Fibroblast of skin of right quadriceps (primary cell): ENCODE results near the gene ADTRP.

Experiments
- DNase-seq: peaks from one replicate; pipeline ENCODE4 v3.0.0-alpha.2; 2013

The ADTRP gene, protein sequence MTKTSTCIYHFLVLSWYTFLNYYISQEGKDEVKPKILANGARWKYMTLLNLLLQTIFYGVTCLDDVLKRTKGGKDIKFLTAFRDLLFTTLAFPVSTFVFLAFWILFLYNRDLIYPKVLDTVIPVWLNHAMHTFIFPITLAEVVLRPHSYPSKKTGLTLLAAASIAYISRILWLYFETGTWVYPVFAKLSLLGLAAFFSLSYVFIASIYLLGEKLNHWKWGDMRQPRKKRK

DNA sequence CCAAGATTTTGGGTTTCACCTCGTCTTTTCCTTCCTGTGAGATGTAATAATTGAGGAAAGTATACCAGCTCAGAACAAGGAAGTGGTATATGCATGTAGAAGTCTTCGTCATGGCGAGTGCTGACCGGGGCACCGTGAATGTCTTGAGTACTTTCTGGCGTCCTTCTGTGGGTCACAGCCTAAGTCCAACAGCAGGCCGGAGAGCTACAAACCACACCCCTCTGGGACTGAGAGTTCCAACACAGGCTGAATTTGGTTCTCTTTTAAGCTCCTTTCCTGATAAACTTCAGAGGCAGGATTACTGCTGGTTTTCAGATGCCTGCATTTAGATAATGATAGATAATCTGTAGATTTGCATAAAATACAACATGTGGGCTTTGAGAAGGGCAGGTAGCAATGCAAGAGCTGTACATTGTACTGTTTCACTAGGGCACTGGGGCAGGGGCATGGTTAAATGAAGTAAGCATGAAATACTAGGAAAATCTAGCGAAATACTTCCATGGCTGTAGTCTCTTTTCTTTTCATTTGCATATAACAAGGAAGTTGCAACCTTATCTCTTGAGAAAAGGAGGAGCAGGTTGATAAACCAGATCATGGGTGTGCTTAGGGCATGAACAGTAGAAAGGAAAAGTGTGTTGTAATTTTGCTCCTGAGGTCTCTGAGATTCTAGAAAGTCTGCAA is at the start of gene ADTRP:
ADTRP (minus strand) TSS at position 156 of the 681 bp plus-strand sequence; CDS start at position 112, 44 bp downstream.
- DNase-seq = no peak

DNA sequence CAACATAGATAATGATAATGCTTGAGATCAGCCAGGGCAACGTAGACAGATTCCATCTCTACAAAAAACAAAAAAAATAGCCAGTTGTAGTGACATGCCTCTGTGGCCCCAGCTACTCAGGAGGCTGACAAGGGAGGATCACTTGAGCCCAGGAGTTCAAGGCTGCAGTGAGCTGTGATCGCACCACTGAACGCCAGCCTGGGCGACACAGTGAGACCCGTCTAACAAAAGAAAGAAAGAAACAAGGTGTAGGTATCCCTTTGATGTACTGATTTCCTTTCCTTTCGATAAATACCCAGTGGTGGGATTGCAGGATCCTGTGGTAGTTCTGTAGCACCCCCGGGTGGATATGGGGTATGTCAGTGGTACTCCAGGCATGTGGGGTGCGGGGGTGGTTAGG is 48.2 kb upstream of the ADTRP start:
- DNase-seq = no peak

DNA sequence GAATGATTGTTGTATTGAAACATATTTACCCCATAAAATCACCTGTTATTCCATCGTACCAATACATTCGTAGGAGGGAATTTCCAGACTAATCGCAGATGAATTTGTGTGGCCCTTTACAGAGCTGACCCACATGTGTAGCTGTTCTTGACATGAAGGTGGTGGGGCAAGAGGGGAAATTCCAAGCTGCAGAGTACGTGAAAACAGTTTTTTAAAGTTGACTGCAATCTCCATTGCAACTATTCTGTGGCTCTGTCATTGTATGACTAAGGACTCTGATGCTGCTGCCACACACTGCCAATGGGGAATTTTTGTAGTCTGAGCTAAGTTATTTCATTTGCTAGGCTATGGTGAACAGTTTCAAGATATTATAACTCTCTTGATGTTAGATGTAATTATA is 46.4 kb upstream of the ADTRP start:
- DNase-seq = peak; percentile 29

DNA sequence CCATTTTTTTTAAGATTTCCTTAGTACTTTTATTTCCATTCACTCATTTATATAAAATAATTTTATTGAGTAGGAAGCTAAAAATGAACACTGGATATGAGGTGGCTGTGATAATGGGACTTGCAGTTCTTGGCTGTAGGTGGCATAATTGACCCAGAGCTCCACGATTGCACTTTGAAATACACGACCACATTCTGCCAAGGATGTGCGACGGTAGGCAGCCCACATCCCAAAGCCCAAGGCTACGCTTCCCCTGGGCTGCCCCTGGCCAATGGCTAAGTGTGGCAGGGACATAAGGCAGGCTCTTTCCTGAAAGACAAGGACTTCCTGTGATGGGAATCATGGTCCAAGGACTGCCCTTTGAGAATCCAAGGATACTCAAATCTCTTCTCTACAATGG is 43.7 kb upstream of the ADTRP start:
- no peak for DNase-seq

DNA sequence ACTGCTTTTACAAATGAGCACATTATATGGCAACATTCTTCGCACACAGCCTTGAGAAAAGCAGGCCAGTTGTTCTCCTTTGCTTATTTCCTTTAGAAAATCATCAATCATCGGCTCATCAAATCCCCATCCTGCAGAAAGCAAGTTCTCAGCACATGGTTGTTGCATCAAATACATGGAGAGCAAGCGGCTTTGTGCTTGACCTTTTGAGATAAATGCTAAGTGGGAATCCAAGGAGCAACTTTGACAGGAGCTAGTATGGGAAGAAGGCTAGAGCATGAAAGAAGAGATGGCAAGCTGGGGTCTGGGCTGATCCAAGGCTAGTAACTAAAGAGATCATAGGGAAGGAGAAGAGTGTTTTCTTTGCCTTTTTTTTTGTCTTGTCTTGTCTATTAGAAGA is 43.2 kb upstream of the ADTRP start:
- no peak for DNase-seq

DNA sequence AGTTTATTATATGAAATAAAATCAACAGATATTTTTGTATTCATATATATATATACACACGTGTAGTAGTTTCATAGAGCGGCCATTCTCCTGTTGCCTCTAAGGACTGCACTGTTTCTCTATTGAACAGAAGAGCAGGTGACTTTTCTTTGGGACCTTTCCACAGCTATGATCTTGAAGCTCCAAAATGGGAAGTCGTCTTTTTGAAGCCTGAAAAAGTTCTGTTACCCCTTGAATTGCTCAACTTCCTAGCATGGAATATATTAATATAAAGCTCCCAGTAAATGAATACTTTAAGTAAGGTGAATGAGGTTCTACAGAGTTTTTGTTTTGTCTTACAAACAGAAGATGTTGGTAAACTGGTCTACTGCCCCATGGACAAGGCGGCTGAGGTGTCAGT is 42.2 kb upstream of the ADTRP start:
- no peak for DNase-seq

DNA sequence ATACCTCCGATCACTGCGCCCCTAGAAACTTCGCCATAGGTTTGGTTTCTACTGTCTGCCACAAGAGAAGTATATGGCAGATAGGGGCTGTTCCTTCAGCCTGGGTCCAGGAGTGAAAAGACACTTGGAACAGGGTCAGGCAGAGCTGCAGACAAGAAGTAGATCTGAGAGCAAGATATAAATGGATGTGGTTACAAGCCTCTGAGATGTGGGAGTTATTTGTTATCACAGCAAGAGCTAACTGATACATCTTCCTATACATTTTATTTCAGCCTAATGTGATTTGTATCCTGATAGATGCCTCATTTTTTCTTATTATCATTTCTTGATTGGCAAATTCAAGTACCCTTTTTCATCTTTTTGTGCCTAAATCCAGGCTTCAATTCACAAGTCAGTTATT is 40.9 kb upstream of the ADTRP start:
- no peak for DNase-seq

DNA sequence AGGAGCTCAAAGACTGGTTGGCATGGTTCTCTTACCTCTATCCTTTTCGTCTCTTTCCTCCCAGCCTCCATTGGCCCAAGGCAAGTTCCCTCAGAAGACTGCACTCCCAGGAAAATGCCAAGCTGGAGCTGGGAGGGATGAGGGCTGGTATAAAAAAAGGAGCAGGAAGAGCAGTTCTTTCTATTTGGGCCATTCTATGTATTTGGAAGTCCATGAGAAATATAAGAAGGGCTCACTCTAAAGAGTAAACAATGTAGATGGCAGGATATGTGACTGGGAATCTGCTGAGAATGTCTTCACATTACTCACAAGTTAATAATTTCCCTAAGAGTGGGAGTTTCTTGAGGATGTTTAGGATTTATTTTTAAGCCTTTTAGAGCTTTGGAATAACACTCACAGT is 36.6 kb upstream of the ADTRP start:
- DNase-seq = peak; percentile 68

DNA sequence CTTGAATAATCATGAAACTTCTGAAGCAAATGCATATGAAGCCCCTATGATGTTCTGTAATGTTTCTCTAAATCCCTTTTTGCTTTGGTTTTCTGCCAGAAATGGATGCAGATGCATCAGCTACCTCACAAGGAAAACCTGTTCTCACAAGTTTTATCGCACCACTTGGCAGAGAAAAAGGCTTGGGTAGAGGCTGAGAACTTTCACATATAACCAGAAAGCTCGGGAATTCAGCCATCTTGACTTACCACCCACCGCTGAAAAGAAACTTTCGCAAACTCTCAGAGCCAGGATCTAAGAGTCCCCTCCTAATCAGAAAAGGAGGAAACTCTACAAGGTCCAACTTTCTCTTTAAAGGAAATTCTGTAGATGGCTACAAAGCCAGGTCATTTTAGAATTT is 36.2 kb upstream of the ADTRP start:
- no peak for DNase-seq

DNA sequence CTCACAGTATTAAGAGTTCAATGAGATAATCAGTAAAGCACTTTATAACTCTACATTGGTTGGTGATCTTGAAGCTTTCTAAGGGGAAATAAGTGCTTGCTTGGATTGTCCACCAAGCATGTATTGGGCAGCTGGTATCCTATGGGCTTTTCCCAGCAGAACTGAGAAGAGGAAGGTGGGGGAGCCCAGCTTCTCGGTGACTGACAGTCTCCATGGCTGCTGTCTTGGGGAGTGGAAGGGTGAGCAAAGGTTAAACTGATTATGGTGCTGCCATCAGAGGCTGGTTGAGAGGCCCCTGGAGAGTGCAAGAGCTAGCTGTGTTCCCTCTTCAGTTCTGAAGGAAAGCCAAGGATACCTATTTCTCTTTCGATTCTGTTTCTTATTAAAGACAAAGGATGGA is 35.5 kb upstream of the ADTRP start:
- DNase-seq = no peak

DNA sequence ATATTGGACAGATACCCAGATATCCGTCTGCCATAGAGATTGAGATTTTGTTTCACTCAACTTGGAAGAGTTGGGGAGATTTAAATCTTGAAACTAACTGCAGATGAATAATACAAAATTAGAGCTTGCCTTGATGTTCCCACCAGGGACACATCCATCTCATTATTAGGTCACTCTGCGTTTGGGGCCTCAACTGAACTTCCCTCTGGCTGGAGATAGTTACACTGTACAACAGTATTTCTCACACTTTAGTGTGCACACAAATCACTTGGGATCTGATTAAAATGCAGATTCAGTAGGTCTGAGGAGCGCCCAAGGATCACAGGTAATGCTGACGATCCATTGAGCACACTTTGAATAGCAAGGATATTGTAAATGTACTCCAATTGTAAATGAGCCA is 35.0 kb upstream of the ADTRP start:
- DNase-seq = no peak

DNA sequence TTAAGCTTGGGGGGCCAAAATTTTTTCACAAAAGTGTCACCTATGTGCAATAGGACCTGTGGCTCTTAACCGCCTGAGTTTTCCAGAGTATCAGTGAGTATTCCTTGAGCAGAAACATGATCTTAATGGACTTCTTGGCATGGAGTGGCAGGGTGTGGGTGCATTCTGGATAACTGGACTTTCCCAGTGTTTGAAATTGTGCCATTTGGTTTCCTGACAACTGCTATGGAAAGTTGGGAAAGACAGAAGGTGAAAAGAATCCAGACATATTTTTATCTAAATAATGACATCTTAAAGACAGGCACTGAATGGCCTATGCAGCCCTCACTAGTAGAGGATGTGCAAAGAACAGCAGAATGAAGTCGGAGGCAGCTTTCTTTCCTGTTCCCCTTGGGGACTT is 34.3 kb upstream of the ADTRP start:
- DNase-seq = no peak

DNA sequence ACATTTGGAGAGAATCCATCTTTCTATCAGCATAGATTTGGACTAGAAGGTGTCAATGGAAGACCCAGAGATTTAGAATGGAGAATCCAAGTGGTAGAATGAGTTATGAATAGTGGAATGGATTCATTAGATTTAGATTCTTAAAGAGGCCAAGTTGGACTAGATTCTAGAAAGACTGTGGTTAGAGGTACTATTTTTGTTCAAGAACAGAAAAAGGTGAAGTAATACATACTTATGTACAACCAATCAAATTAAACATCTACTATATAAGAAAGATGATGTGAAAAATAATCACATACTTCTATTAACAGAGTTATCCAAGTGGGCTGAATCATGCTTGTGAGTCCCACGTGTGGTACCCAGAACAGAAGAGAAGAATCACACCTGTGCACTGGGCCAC is 33.8 kb upstream of the ADTRP start:
- no peak for DNase-seq

DNA sequence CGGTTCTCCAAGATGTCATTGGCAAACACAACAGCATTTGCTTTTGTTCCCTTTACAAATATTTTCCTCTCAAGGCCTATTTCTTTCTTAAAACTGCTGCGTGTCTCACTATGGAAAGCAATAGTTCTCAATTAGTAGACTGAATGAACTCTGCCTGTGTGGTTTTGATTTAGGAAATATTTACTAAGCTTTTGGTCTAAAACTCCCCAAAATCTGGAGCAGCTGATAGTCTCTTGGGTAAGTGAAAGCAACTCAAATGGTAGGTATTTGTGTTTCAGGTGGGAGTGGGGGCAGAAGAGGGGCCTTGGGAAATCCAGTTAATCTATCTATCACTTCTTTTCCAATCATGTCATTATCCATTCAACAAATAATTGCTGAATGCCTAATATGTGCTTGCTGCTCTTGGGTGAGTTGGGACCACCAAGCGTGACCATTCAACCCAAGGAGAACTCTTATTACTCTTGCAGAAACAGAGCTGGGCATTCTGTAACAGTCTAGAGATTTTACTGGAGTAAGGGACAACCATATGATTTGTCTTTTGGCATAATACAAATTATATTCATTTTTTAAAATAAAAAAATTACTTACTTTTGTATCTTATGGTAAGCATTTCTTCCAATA is 33.2 kb upstream of the ADTRP start:
- DNase-seq = no peak

DNA sequence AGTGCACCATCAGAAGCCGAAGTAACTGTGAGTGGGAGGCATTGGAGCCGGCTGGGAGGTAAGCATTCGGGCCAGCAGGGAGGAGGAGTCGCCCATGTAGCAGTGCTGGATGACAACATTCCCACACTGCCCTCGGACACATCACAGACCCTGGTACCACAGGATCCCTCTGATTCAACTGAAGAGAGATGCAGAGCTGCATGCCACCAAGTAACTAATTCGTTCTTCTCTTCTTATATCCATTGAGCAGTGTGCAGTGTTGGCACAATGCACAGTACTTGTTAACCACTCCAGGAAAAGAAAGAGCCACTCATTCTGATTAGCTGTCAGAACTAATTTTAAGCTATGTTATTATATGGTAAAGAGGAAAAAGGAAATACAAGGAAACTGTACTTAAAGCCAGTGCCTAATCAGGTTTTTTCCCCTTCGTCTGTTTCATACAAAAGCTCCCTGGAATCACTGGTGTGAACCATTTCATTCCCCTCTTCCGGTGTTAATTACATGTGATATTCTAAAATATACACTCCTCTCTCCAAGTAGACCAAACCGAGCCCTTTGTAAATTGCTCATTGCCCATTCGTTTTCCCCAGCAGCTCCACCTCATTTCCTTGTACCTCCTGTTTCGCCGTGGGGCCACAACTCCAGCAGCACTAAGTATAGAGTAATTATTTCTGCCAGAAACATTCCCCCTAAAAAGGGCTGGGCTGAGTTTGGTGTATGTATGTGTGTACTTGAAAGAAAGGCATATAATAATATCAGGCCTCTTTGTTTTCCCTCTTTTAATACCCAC is 32.4 kb upstream of the ADTRP start:
- DNase-seq = no peak

DNA sequence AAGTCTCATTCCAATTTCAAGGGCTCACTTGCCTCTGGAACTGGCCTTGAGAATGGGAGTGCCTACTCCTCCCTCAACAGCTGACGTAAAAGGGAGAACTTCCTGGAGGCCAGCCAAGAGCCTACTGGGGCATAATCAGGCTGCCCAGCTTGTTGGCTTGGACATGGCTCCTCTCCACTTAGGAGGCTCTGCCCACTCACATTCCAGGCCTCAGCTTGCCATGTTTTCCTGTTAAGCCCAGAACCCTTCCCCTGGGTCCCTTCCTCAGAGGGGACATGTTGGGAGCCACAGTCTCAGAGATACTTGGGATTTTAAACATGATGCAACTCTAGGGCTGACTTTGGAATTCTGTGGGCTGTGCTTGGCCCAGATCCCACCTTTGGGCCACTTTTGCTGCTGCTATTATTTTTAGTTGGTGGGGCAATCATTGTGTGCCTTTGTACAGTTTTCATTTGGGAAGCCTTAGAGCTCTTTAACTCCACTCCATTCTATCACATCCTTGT is 31.5 kb upstream of the ADTRP start:
- DNase-seq = peak; percentile 74

DNA sequence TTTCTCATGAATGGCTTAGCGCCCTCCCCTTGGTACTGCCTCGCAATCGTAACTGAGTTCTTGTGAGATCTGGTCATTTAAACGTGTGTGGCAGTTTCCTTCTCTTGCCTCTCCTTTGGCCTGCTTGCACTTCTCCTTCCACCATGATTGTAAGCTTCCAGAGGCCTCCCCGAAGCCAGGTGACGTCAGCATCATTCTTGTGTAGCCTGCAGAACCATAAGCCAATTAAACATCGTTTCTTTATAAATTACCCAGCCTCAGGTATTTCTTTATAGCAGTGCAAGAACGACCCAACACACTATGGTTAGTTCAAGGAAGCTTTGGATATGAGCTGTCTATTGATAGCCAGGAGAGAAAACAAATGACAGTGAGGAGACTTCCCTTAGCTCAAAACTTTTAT is 29.5 kb upstream of the ADTRP start:
- no peak for DNase-seq

DNA sequence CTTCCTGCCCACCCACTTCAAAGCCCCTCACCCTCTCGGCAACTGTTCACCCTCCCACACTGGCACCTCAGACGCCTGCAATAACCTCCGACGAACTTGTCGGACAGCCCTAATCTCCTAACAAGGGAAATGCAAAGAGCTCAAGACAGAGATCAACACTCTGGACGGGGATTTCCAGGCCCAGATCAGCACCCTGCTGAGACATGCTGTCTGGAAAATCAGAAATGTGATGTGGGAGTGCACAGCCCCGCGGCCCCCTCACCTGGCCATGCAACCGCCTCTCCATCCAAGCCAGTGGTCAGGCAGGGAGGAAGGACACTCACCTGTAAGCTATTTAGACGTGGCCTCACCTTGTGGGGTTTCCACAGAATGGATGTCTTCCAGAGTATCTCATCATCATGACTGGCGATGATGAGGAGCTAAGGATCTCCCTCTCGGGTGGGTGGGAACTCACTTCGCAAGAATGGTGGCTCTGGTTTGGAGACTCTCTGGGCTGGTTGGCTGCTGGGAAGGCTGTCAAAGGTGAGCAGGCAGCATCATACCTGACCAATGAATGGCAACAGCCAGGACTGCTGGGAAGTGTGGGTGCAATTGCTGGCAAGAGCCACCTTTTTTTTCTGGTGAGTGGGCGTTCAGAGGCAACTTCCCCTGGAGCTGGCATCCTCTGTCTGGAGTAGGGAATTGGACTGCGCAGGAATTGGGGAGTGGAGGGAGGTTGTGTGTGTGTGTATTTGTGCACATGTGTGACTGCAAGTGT is 28.1 kb upstream of the ADTRP start:
- no peak for DNase-seq

DNA sequence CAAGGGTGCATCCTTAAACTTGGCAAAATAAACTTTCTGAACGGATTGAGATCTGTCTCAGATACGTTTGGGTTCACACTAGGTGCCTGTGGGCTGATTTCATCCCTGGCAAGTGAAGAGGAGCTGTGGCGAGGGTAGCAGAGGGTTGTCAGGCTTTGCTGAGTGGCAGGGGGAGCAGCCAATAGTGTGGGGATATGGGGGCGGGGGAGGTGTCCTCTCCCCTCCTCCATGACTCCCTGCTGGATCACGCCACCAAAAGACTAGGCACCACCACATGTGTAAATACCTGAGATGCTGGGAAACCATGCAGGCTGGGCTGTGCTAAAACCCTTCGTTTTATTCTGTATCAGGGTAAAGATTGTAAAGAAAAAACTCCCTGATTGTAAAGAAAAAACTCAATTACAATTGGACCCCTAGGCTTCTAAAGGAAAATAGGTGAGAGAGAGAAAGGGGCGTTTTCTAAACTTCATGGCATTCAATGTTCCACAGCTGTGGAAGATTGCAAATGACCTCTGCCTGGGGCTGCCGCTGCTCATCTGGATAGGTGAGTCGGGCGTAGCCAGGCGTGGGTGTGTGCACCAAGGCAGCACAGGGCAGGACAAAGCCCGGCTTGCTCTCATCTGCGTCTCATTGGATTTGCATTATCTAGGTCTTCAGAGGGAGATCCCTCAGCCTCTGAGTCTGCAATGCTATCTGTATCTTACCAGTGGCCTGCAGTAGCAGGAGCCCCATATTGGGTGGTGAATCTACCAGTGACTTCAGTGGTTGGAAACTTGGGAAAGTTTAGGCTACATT is 26.9 kb upstream of the ADTRP start:
- no peak for DNase-seq

DNA sequence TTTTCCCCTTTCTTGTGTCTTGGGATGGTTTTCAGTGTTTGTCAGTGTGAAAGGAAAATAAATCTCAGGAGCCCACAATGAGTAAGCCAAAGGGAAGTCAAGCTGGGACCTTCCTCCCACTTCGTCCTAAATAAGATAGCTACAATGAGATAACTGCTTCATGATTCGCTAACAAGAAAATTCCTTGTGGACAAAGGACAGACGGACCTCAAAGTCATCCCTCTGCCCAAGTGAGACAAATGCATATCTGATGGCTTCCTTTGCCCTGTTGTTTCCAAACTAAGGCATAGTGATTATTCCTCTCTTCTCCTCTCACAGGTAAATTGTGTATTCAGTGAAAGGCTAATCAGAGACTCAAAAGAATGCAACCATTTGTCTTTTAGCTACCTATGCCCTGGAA is 26.1 kb upstream of the ADTRP start:
- peak; percentile 57 for DNase-seq

DNA sequence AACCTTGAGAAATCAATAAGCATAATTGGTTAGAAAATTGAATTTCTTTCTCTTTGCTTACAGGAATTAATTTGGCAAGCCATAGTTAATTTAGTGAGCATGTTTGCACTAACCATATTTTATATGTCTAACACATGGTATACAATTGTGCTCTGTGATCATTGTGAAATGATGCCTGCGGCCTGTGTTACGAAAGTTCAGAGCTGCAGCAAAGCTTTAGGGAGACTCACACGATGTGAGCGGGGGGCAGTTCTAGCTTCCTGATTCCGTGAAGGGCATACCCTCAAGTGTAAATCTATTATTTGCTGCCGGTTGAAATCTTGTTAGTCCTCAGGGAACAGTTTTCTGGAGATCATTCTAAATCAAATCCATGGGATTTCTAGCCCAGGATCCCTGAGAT is 25.5 kb upstream of the ADTRP start:
- peak; percentile 70 for DNase-seq

DNA sequence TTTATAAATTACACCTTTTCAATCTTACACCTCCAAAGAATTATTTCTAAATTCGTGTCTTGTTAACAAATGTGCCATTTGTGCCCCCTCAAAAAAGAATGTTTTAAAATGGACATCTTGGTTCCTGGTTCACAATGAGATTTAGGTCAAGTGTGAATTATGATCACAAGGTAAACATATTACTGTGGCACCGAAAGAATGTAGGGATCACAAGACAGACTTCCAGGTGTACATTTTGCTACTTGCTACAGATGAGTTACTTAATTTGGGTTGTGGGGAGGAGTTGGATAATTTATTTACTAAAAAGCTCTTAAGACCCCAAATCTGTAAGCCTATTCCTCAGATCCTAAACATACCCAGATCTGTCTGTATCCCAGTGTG is 25.0 kb upstream of the ADTRP start:
- DNase-seq = no peak
